H1 (cell line): ENCODE measurements around the gene OLFM3. TPM values are rescaled to one million over a fixed set of nuclear protein-coding genes. Genes with fewer than 3 reads are reported as not detected.

Experiments used
- CTCF ChIA-PET: fragments of 300-600 bp; sonication (Branson Sonifier 250); formaldehyde crosslinking; loops from one replicate; lab custom pipeline; 2021; ENCODE audit not compliant: partially characterized antibody; lab: Charles Lee
- POLR2A ChIA-PET: fragments of 300-600 bp; sonication (Branson Sonifier 250); formaldehyde crosslinking; loops from one replicate; lab custom pipeline; 2021; ENCODE audit warnings: inconsistent platforms; ENCODE audit not compliant: partially characterized antibody; lab: Charles Lee
- DNase-seq, 2 experiments: peaks; one replicate each; pipeline versions ENCODE4 v3.0.0 to v3.0.0-alpha.2; 2010 to 2022; ENCODE audit warnings: low spot score in 2 of 2, low read depth in 1 of 2, mixed read lengths in 1 of 2
- FAIRE-seq: peaks from 2 replicates; lab custom pipeline; 2011; peaks lifted over from hg19 to GRCh38; lab: Jason Lieb, UNC
- H2AFZ ChIP-seq: 2 replicates; pipeline ENCODE4 v1.8.1; 2012; ENCODE audit warnings: low read length, inconsistent platforms
- H2AK5ac ChIP-seq: 2 replicates; pipeline ENCODE4 v1.6.1; 2013; ENCODE audit warnings: low read depth, low read length
- H2BK120ac ChIP-seq: replicated peaks from 2 replicates; pipeline ENCODE3; 2013; ENCODE audit warnings: low read depth, low read length, inconsistent platforms
- H2BK12ac ChIP-seq: 2 replicates; pipeline ENCODE4 v1.6.1; 2013; ENCODE audit warnings: low read depth, low read length
- H2BK15ac ChIP-seq: 2 replicates; pipeline ENCODE4 v1.6.1; 2013; ENCODE audit warnings: low read length
- H2BK20ac ChIP-seq: 2 replicates; pipeline ENCODE4 v1.6.1; 2013; ENCODE audit warnings: low read length
- H2BK5ac ChIP-seq: 2 replicates; pipeline ENCODE4 v1.6.1; 2013; ENCODE audit warnings: low read depth, low read length
- H3K14ac ChIP-seq: 2 replicates; pipeline ENCODE4 v1.6.1; 2013; ENCODE audit warnings: inconsistent platforms; ENCODE audit not compliant: insufficient read length
- H3K18ac ChIP-seq: 2 replicates; pipeline ENCODE4 v1.6.1; 2013; ENCODE audit warnings: low read length; ENCODE audit errors: extremely low read depth
- H3K23ac ChIP-seq: 2 replicates; pipeline ENCODE4 v1.6.1; 2013; ENCODE audit warnings: inconsistent platforms; ENCODE audit not compliant: insufficient read length
- H3K23me2 ChIP-seq: 2 replicates; pipeline ENCODE4 v1.6.1; 2013; ENCODE audit warnings: low read depth, low read length
- H3K27ac ChIP-seq: 2 replicates; pipeline ENCODE4 v1.6.1; 2011; ENCODE audit warnings: low read depth, low read length, inconsistent platforms
- H3K27me3 ChIP-seq, 4 experiments: replicated peaks in 1 of 4; 1 replicate in 1 of 4; 2 replicates in 3 of 4; pipeline versions ENCODE4 v1.6.1 to v1.8.1; 2011 to 2013; ENCODE audit warnings: low read length in 3 of 4, mild to moderate bottlenecking in 3 of 4, inconsistent platforms in 2 of 4, mixed read lengths in 2 of 4, moderate library complexity in 1 of 4; ENCODE audit not compliant: control insufficient read depth in 3 of 4, insufficient read depth in 3 of 4; ENCODE audit errors: extremely low read depth in 1 of 4
- H3K36me3 ChIP-seq, 4 experiments: 2 replicates each; pipeline versions ENCODE4 v1.6.1 to v1.8.1; 2011 to 2013; ENCODE audit warnings: mild to moderate bottlenecking in 4 of 4, low read length in 3 of 4, moderate library complexity in 2 of 4, control low read depth in 1 of 4, inconsistent platforms in 1 of 4; ENCODE audit not compliant: insufficient read depth in 4 of 4, control insufficient read depth in 2 of 4
- H3K4ac ChIP-seq: replicated peaks from 2 replicates; pipeline ENCODE3; 2013; ENCODE audit warnings: low read length, low read depth, mixed read lengths, inconsistent platforms; ENCODE audit not compliant: insufficient read length
- H3K4me1 ChIP-seq, 4 experiments: replicated peaks in 1 of 4; 1 replicate in 1 of 4; 2 replicates in 3 of 4; pipeline versions ENCODE4 v1.6.1 to v1.8.1; 2011 to 2013; ENCODE audit warnings: low read length in 3 of 4, inconsistent platforms in 2 of 4, mixed read lengths in 1 of 4; ENCODE audit not compliant: insufficient read depth in 4 of 4, control insufficient read depth in 3 of 4
- H3K4me2 ChIP-seq, 2 experiments: 2 replicates each; pipeline versions ENCODE4 v1.6.1 to v1.8.1; 2011 to 2013; ENCODE audit warnings: low read depth in 2 of 2, low read length in 2 of 2, control low read depth in 1 of 2, inconsistent platforms in 1 of 2, mild to moderate bottlenecking in 1 of 2; ENCODE audit not compliant: insufficient read depth in 1 of 2
- H3K4me3 ChIP-seq, 4 experiments: fragments of 200-600, 300-600 bp in 1 of 4; sonication (generic), shearing (Covaris generic), sonication (Bioruptor Twin) in 1 of 4; 2 replicates each; pipeline versions ENCODE4 v1.5.1 to v1.8.1; 2011 to 2016; ENCODE audit warnings: low read length in 4 of 4, low read depth in 3 of 4, control low read depth in 2 of 4, inconsistent platforms in 2 of 4, mild to moderate bottlenecking in 2 of 4, mixed read lengths in 1 of 4, moderate library complexity in 1 of 4; ENCODE audit not compliant: insufficient read depth in 2 of 4; ENCODE audit errors: extremely low read depth in 1 of 4
- H3K56ac ChIP-seq: replicated peaks from 2 replicates; pipeline ENCODE3; 2013; ENCODE audit warnings: low read depth, mild to moderate bottlenecking, mixed read lengths, low read length, inconsistent platforms; ENCODE audit not compliant: insufficient read length
- H3K79me1 ChIP-seq: 2 replicates; pipeline ENCODE4 v1.6.1; 2013; ENCODE audit warnings: low read depth, low read length, control low read depth
- H3K79me2 ChIP-seq, 2 experiments: 2 replicates each; pipeline versions ENCODE4 v1.6.1 to v1.8.1; 2012 to 2013; ENCODE audit warnings: low read length in 2 of 2, mild to moderate bottlenecking in 2 of 2, inconsistent platforms in 1 of 2; ENCODE audit not compliant: insufficient read depth in 2 of 2, control insufficient read depth in 1 of 2
- H3K9ac ChIP-seq, 4 experiments: replicated peaks in 1 of 4; 1 replicate in 1 of 4; 2 replicates in 3 of 4; pipeline versions ENCODE4 v1.6.1 to v1.8.1; 2011 to 2013; ENCODE audit warnings: low read depth in 3 of 4, low read length in 3 of 4, control low read depth in 2 of 4, mild to moderate bottlenecking in 2 of 4, moderate library complexity in 2 of 4, inconsistent platforms in 1 of 4; ENCODE audit errors: extremely low read depth in 1 of 4
- H3K9me3 ChIP-seq, 2 experiments: 2 replicates each; pipeline versions ENCODE4 v1.6.1 to v1.8.1; 2012 to 2013; ENCODE audit warnings: mild to moderate bottlenecking in 2 of 2, moderate library complexity in 2 of 2, control low read depth in 1 of 2, inconsistent platforms in 1 of 2, low read depth in 1 of 2, low read length in 1 of 2, mixed read lengths in 1 of 2; ENCODE audit not compliant: insufficient read depth in 2 of 2
- H4K20me1 ChIP-seq, 2 experiments: replicated peaks in 1 of 2; 2 replicates each; pipeline versions ENCODE3 to v1.8.1; 2011 to 2013; ENCODE audit warnings: inconsistent platforms in 2 of 2, low read length in 2 of 2, mild to moderate bottlenecking in 1 of 2; ENCODE audit not compliant: insufficient read depth in 2 of 2, control insufficient read depth in 1 of 2
- H4K5ac ChIP-seq: 2 replicates; pipeline ENCODE4 v1.6.1; 2013; ENCODE audit warnings: low read length, low read depth, mixed read lengths, inconsistent platforms; ENCODE audit not compliant: insufficient read length
- H4K8ac ChIP-seq: 2 replicates; pipeline ENCODE4 v1.8.0; 2013; ENCODE audit warnings: mild to moderate bottlenecking, moderate library complexity, low read length, inconsistent platforms; ENCODE audit not compliant: insufficient read depth; ENCODE audit errors: extremely low read depth
- H4K91ac ChIP-seq: replicated peaks from 2 replicates; pipeline ENCODE3; 2013; ENCODE audit warnings: low read length, mixed read lengths, inconsistent platforms; ENCODE audit not compliant: insufficient read length
- ATF3 ChIP-seq: IDR thresholded peaks from 2 replicates; pipeline ENCODE4 v1.6.1; 2011; ENCODE audit warnings: low read depth, mild to moderate bottlenecking, low read length; ENCODE audit not compliant: insufficient read depth
- CHD2 ChIP-seq: IDR thresholded peaks from 2 replicates; pipeline ENCODE4 v1.6.1; 2012; ENCODE audit warnings: low read length, improper control_type of control experiment
- RNF2 ChIP-seq: fragments of 200-900, 300-1000 bp; sonication (generic); IDR thresholded peaks from 2 replicates; pipeline ENCODE4 v1.7.1; 2016; ENCODE audit warnings: borderline replicate concordance, low read depth, mild to moderate bottlenecking, antibody characterized with exemption, low read length; ENCODE audit not compliant: poor library complexity, severe bottlenecking; ENCODE audit errors: missing control alignments
- SIRT6 ChIP-seq: IDR thresholded peaks from one replicate; pipeline ENCODE4 v1.7.1; 2012; ENCODE audit warnings: low read length, inconsistent platforms
- SIX5 ChIP-seq: IDR thresholded peaks from 2 replicates; pipeline ENCODE4 v1.6.1; 2011; ENCODE audit warnings: mild to moderate bottlenecking, low read depth, low read length
- WGBS, 2 experiments: shearing (Covaris generic) in 1 of 2; methylation state at CpG; one replicate each; pipeline versions ENCODE4 v1.1.6 to v1.1.7; 2013 to 2015; ENCODE audit warnings: low lambda C conversion rate in 2 of 2, mixed read lengths in 2 of 2, inconsistent platforms in 1 of 2, low coverage in 1 of 2, missing lambda C conversion rate in 1 of 2; ENCODE audit not compliant: insufficient replicate concordance in 2 of 2, insufficient coverage in 1 of 2, insufficient read length in 1 of 2; ENCODE audit errors: extremely low coverage in 1 of 2, missing lambda C conversion rate in 1 of 2; 5-methylcytosine and 5-hydroxymethylcytosine counted together
- polyA plus RNA-seq, 7 experiments: library from polyadenylated mRNA; depleted of rRNA in 3 of 7; stranded (reverse) in 5 of 7; unstranded in 2 of 7; fragments of >200 nt in 5 of 7; fragments of 200-250 nt in 2 of 7; gene quantifications; 1 replicate in 5 of 7; 2 replicates in 1 of 7; 4 replicates in 1 of 7; pipeline versions ENCODE4 v1.2.1 to v1.2.3, GENCODE V29; 2011 to 2013; ENCODE audit warnings: missing spikeins in 2 of 7, mixed read lengths in 2 of 7
- total RNA-seq: library from RNA; stranded (reverse); fragmentation: NEBNext Ultra II Directional; extraction: Animal tissue kit (Norgen Biotek cat#: 25700); gene quantifications from 2 replicates; pipeline ENCODE4 v1.2.1, GENCODE V29; 2021

The OLFM3 gene
- total and polyA plus RNA-seq, 2 of the 8 experiments (the other 6 are each of a cell fraction or from before 2014, with no cell fraction given): 0.30 to 0.32 TPM

- H2BK5ac ChIP-seq: no peak overlapping the region
- no peak overlapping the region for H3K4me3 ChIP-seq
- H3K4me1 ChIP-seq: no peaks in the 10 kb centered on the region
- H2BK12ac ChIP-seq: no peak overlapping the region
- H3K79me2 ChIP-seq: no peaks in the 10 kb centered on the region
- H3K23ac ChIP-seq: no peak overlapping the region
- no peak overlapping the region for H4K8ac ChIP-seq
- no peaks in the 10 kb centered on the region for H3K36me3 ChIP-seq
- H2BK15ac ChIP-seq: no peak overlapping the region
- no peak for TF ChIP-seq RNF2
- TF ChIP-seq SIX5: no peak
- TF ChIP-seq CHD2: no peak
- no peak for TF ChIP-seq SIRT6
- no peak for TF ChIP-seq ATF3
- H4K20me1 ChIP-seq: no peaks in the 10 kb centered on the region
- DNase-seq (no peak), FAIRE-seq (no peak)
- no peak overlapping the region for H3K9ac ChIP-seq
- no peaks in the 10 kb centered on the region for H3K23me2 ChIP-seq
- H3K4me2 ChIP-seq: no peak overlapping the region
- H3K79me1 ChIP-seq: no peaks in the 10 kb centered on the region
- H4K91ac ChIP-seq: no peak overlapping the region
- no peak overlapping the region for H3K27ac ChIP-seq
- H3K56ac ChIP-seq: no peak overlapping the region
- H2BK120ac ChIP-seq: no peak overlapping the region
- H2BK20ac ChIP-seq: no peak overlapping the region
- H2AFZ ChIP-seq: no peak overlapping the region
- 86% methylated on average over 1 of the region's 1 CpG; no CpG with 5 or more reads in 1 of the 2 experiments for WGBS, 2 experiments
- no peak overlapping the region for H4K5ac ChIP-seq
- no peak overlapping the region for H2AK5ac ChIP-seq
- H3K9me3 ChIP-seq: no peaks in the 10 kb centered on the region
- ChIA-PET POLR2A (no interaction called here), CTCF (interaction anchor here (0.6 to 0.7 kb wide), 2 partner anchors 149 to 152 kb away, joined by 3 read pairs; no protein-coding TSS in a partner anchor)
- no peak overlapping the region for H3K14ac ChIP-seq
- no peak overlapping the region for H3K18ac ChIP-seq
- H3K4ac ChIP-seq: no peak overlapping the region
- no peaks in the 10 kb centered on the region for H3K27me3 ChIP-seq
Observed at GRCh38 chr1:101953623-101954022, 43.1 kb downstream of the OLFM3 start.
